ENCODE data around the gene LAMA2.

GRCh38 chr6:129342243-129342642 lies 459.3 kb downstream of the LAMA2 start:
- TF ChIP-seq SUZ12 (IDR thresholded peaks at IDR 0.05; ENCODE audit: extremely low read depth, insufficient read depth, insufficient read length) (no peak), YY1 (IDR thresholded peaks at IDR 0.05; ENCODE audit: insufficient read depth, insufficient read length) (no peak)

Data from NT2/D1 (cell line).